Uterus (tissue), 2 donors: ENCODE results near the gene MDK.

Experiments
- POLR2A ChIP-seq, 2 donors: fragments of 450-650 bp; IDR thresholded peaks; one replicate each; pipeline ENCODE4 v1.6.1; 2016; ENCODE audit warnings: antibody characterized with exemption in 2 of 2, mild to moderate bottlenecking in 1 of 2, moderate library complexity in 1 of 2
- TF ChIP-seq, protein P1 (sequence below), 4 experiments: fragments of 200-600 bp in 2 of 4; fragments of 450-650 bp in 2 of 4; sonication (generic) in 2 of 4; IDR thresholded peaks; one replicate each; pipeline ENCODE4 v1.5.1; 2016 to 2019; ENCODE audit warnings: antibody characterized with exemption in 4 of 4, mild to moderate bottlenecking in 2 of 4, moderate library complexity in 1 of 4

- TF ChIP-seq, protein P1, sequence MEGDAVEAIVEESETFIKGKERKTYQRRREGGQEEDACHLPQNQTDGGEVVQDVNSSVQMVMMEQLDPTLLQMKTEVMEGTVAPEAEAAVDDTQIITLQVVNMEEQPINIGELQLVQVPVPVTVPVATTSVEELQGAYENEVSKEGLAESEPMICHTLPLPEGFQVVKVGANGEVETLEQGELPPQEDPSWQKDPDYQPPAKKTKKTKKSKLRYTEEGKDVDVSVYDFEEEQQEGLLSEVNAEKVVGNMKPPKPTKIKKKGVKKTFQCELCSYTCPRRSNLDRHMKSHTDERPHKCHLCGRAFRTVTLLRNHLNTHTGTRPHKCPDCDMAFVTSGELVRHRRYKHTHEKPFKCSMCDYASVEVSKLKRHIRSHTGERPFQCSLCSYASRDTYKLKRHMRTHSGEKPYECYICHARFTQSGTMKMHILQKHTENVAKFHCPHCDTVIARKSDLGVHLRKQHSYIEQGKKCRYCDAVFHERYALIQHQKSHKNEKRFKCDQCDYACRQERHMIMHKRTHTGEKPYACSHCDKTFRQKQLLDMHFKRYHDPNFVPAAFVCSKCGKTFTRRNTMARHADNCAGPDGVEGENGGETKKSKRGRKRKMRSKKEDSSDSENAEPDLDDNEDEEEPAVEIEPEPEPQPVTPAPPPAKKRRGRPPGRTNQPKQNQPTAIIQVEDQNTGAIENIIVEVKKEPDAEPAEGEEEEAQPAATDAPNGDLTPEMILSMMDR (IDR thresholded peaks at IDR 0.05), result no peak
- no peak for TF ChIP-seq POLR2A (IDR thresholded peaks at IDR 0.05)
Observed at GRCh38 chr11:46383404-46383758, 1.9 kb downstream of the MDK start.
